GM23248 (cell line): ENCODE measurements around the gene UNC5C.

Source experiments
- EZH2 ChIP-seq: fragments of 200-600 bp; sonication (generic); IDR thresholded peaks from 2 replicates; pipeline ENCODE4 v1.6.1; 2018; ENCODE audit warnings: antibody characterized with exemption, mild to moderate bottlenecking; ENCODE audit not compliant: insufficient read depth, poor library complexity, severe bottlenecking
- EZH2phosphoT487 ChIP-seq: fragments of 200-600 bp; sonication (generic); IDR thresholded peaks from 2 replicates; pipeline ENCODE4 v1.6.1; 2018; ENCODE audit warnings: antibody characterized with exemption, moderate library complexity, mild to moderate bottlenecking, low read depth; ENCODE audit not compliant: insufficient read depth

- TF ChIP-seq EZH2phosphoT487 (no peak), EZH2 (no peak)
Observed at GRCh38 chr4:95170176-95170575, 378.6 kb downstream of the UNC5C start.
